OCI-LY1 (cell line): Measurements from ENCODE around the gene DSPP.

Experiments used
- H2AFZ ChIP-seq: fragments of 200-600 bp; sonication (generic), shearing (Covaris generic); 2 replicates; pipeline ENCODE4 v1.6.0; 2014; ENCODE audit warnings: antibody characterized with exemption, mild to moderate bottlenecking, low read length
- H3F3A ChIP-seq: fragments of 200-600 bp; sonication (generic), shearing (Covaris generic); 2 replicates; pipeline ENCODE4 v1.6.0; 2014; ENCODE audit warnings: mild to moderate bottlenecking, antibody characterized with exemption, low read length, moderate library complexity; ENCODE audit not compliant: insufficient read depth
- H3K27ac ChIP-seq: fragments of 200-600 bp; sonication (generic); 2 replicates; pipeline ENCODE4 v1.5.1; 2014; ENCODE audit warnings: low read length, mixed run types, mild to moderate bottlenecking, low read depth; ENCODE audit not compliant: poor library complexity, severe bottlenecking
- H3K27me3 ChIP-seq: fragments of 200-600 bp; sonication (generic); 2 replicates; pipeline ENCODE4 v1.6.0; 2014; ENCODE audit warnings: antibody characterized with exemption, mild to moderate bottlenecking, low read length, moderate library complexity; ENCODE audit not compliant: insufficient read depth
- H3K36me3 ChIP-seq: fragments of 200-600 bp; sonication (generic); 2 replicates; pipeline ENCODE4 v1.6.1; 2014; ENCODE audit warnings: mild to moderate bottlenecking, antibody characterized with exemption, low read length, moderate library complexity, mixed read lengths; ENCODE audit not compliant: insufficient read depth
- H3K4me1 ChIP-seq: fragments of 200-600 bp; sonication (generic); 2 replicates; pipeline ENCODE4 v1.5.1; 2014; ENCODE audit warnings: mild to moderate bottlenecking, low read length, moderate library complexity; ENCODE audit not compliant: insufficient read depth, severe bottlenecking
- H3K4me2 ChIP-seq: fragments of 200-600 bp; sonication (generic), shearing (Covaris generic); 2 replicates; pipeline ENCODE4 v1.6.1; 2014; ENCODE audit warnings: low read length
- H3K4me3 ChIP-seq: fragments of 200-600 bp; sonication (generic); 2 replicates; pipeline ENCODE4 v1.5.1; 2014; ENCODE audit warnings: low read length, low read depth, mild to moderate bottlenecking, mixed read lengths; ENCODE audit not compliant: poor library complexity, severe bottlenecking
- H3K79me2 ChIP-seq: fragments of 200-600 bp; shearing (Covaris generic); 2 replicates; pipeline ENCODE4 v1.6.1; 2016; ENCODE audit warnings: mixed run types, low read length, mixed read lengths; ENCODE audit not compliant: insufficient read depth
- H3K9ac ChIP-seq: fragments of 200-600 bp; sonication (generic), shearing (Covaris generic); 2 replicates; pipeline ENCODE4 v1.6.1; 2014; ENCODE audit warnings: mild to moderate bottlenecking, low read length, mixed read lengths
- H3K9me2 ChIP-seq: fragments of 200-600 bp; sonication (generic), shearing (Covaris generic); 2 replicates; pipeline ENCODE4 v1.6.1; 2014; ENCODE audit warnings: low read depth, mild to moderate bottlenecking, low read length, mixed read lengths
- H3K9me3 ChIP-seq: fragments of 200-600 bp; shearing (Covaris generic); 2 replicates; pipeline ENCODE4 v1.6.1; 2014; ENCODE audit warnings: low read length, mixed read lengths
- H4K20me1 ChIP-seq: fragments of 200-600 bp; sonication (generic), shearing (Covaris generic); 2 replicates; pipeline ENCODE4 v1.6.0; 2016; ENCODE audit warnings: mild to moderate bottlenecking, low read length; ENCODE audit not compliant: insufficient read depth
- CTCF ChIP-seq: fragments of 200-600 bp; sonication (generic), shearing (Covaris generic); IDR thresholded peaks from 2 replicates; pipeline ENCODE4 v1.5.1; 2017; ENCODE audit warnings: mild to moderate bottlenecking, antibody characterized with exemption, low read length, moderate library complexity, mixed read lengths
- EZH2 ChIP-seq: fragments of 200-600 bp; sonication (generic), shearing (Covaris generic); IDR thresholded peaks from 2 replicates; pipeline ENCODE4 v1.8.0; 2017; ENCODE audit warnings: borderline replicate concordance, mixed run types, mild to moderate bottlenecking, antibody characterized with exemption, low read length, moderate library complexity, mixed read lengths

DSPP gene

DNA sequence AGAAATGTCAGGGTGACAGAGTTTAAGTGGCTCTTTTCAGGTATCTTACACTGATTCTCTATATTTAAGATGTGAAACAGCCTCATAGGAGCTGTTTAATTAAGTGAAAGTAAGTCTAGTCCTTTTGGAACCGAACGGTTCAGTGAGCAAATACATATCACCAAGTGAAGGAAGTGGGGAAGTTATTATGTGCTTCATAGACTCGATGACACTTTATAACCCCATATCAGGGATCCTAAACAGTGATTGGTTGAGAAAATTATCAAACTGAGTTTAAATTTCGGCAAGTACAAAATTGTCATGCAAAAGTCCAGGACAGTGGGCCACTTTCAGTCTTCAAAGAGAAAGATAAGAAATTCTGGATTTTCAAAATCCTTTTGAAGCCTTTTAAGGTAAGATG, at the start of gene DSPP:
Gene DSPP, plus strand, starts transcription at position 301 of the 400 bp plus-strand sequence. CDS start 2,380 bp downstream, outside the sequence.
- TF ChIP-seq CTCF = no peak
- no peak for TF ChIP-seq EZH2
- Histone ChIP-seq H4K20me1 (no peaks in the 10 kb centered on the region), H3K9me3 (no peaks in the 10 kb centered on the region)

DNA sequence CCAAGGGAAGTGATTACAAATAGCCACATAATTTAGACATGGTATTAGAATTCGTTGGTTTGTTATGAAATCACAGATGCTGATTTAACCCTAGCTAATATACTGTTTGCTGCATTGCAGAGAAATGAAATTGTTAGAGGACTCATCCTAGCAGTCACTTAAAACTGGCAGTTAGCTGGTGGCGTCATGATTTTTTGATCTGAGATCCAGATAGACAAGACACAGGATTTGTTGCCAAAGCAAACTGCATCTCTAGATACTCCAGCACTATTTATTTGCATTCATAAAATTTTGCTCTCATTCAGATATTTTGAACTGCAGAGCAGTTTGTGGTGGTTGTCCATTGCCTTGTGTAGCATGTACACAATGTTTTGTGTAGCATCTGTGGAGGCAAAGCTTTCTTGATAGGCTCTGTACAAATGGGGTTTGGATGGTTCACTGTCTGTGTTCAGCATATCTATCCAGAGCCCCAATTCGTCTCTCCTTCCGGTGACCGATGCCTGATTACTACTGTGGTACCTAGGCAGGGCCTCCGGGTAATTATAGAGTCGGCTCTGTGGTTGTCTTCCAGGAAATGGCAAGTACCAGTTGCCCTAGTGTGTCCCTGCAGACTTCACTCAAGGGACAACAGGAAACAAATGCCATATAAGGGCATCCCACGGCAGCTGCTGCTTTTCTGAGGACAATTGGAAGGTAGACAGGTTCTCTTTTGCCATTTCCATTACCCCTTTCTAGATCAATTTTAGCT, 49.1 kb upstream of the DSPP start:
- Histone ChIP-seq H3K4me1 (no peaks in the 10 kb centered on the region), H3K9me3 (no peaks in the 10 kb centered on the region), H3K4me2 (no peak overlapping the region), H4K20me1 (no peaks in the 10 kb centered on the region), H3K36me3 (no peaks in the 10 kb centered on the region), H3K27ac (no peak overlapping the region), H3K27me3 (no peaks in the 10 kb centered on the region), H3K9ac (no peak overlapping the region), H3F3A (no peaks in the 10 kb centered on the region), H3K79me2 (no peaks in the 10 kb centered on the region), H3K9me2 (no peaks in the 10 kb centered on the region), H2AFZ (no peak overlapping the region), H3K4me3 (no peak overlapping the region)
- TF ChIP-seq CTCF = no peak
- no peak for TF ChIP-seq EZH2

More for the DNA sequence above, at the start of gene DSPP:
- Histone ChIP-seq H3K36me3 (no peaks in the 10 kb centered on the region), H2AFZ (no peak within 1 kb of the TSS), H3K79me2 (no peaks in the 10 kb centered on the region), H3K9me2 (no peaks in the 10 kb centered on the region), H3K27me3 (no peaks in the 10 kb centered on the region), H3F3A (no peaks in the 10 kb centered on the region), H3K9ac (no peak within 1 kb of the TSS), H3K4me3 (no peak within 1 kb of the TSS), H3K27ac (no peak within 1 kb of the TSS), H3K4me2 (no peak within 1 kb of the TSS), H3K4me1 (no peaks in the 10 kb centered on the region)

DNA sequence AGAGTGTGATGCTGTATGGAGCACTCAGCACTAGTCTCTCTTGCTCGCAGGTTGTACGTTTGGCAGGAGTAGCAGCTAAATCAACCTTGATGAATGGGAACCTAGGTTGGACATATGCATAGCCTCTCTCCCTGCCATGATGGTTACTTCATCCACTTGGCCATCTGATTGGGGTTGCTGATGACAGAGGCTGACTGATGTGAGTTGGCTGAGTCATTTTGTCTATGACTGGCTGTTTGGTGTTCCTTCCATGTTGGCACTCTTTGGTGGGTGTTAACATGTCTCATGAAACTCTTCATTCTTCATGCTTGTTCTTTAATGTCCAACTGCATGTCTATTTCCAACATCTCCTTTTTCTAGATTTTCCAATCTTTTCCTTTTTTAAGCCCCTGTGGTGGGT, 47.5 kb upstream of the DSPP start:
- TF ChIP-seq CTCF = no peak
- TF ChIP-seq EZH2 = no peak
- Histone ChIP-seq H4K20me1 (no peaks in the 10 kb centered on the region), H3K4me1 (no peaks in the 10 kb centered on the region), H3K36me3 (no peaks in the 10 kb centered on the region), H3K9me2 (no peaks in the 10 kb centered on the region), H3F3A (no peaks in the 10 kb centered on the region), H3K27me3 (no peaks in the 10 kb centered on the region), H3K9me3 (no peaks in the 10 kb centered on the region), H3K4me2 (no peak overlapping the region), H3K4me3 (no peak overlapping the region), H3K79me2 (no peaks in the 10 kb centered on the region), H3K27ac (no peak overlapping the region), H3K9ac (no peak overlapping the region), H2AFZ (no peak overlapping the region)
